DOHH2 (cell line): Measurements from ENCODE around the gene KCNH5.

Experiments
- H3F3A ChIP-seq: fragments of 200-600 bp; sonication (generic), shearing (Covaris generic); 2 replicates; pipeline ENCODE4 v1.6.0; 2016; ENCODE audit warnings: antibody characterized with exemption, mild to moderate bottlenecking; ENCODE audit not compliant: control insufficient read depth, insufficient read depth
- H3K27ac ChIP-seq: fragments of 200-600 bp; sonication (generic); 2 replicates; pipeline ENCODE4 v1.5.1; 2014; ENCODE audit warnings: low read depth, mild to moderate bottlenecking, low read length, moderate library complexity
- H3K27me3 ChIP-seq: fragments of 200-600 bp; sonication (generic); 2 replicates; pipeline ENCODE4 v1.6.1; 2014; ENCODE audit warnings: mild to moderate bottlenecking, low read length, mixed read lengths; ENCODE audit not compliant: control insufficient read depth
- H3K36me3 ChIP-seq: fragments of 200-600 bp; sonication (generic); 2 replicates; pipeline ENCODE4 v1.6.1; 2014; ENCODE audit warnings: mild to moderate bottlenecking, low read length, moderate library complexity, mixed read lengths; ENCODE audit not compliant: control insufficient read depth
- H3K4me1 ChIP-seq: fragments of 200-600 bp; sonication (generic); 2 replicates; pipeline ENCODE4 v1.6.1; 2014; ENCODE audit warnings: mild to moderate bottlenecking, low read length, mixed read lengths; ENCODE audit not compliant: control insufficient read depth
- H3K4me2 ChIP-seq: fragments of 200-600 bp; sonication (generic); 2 replicates; pipeline ENCODE4 v1.6.0; 2014; ENCODE audit warnings: mild to moderate bottlenecking, low read length, moderate library complexity
- H3K4me3 ChIP-seq: fragments of 200-600 bp; sonication (generic); 2 replicates; pipeline ENCODE4 v1.5.1; 2014; ENCODE audit warnings: mild to moderate bottlenecking, low read length, mixed read lengths
- H3K79me2 ChIP-seq: fragments of 200-600 bp; sonication (generic); 2 replicates; pipeline ENCODE4 v1.6.1; 2014; ENCODE audit warnings: mild to moderate bottlenecking, low read length, mixed read lengths; ENCODE audit not compliant: control insufficient read depth
- H3K9me2 ChIP-seq: fragments of 200-600 bp; sonication (generic); replicated peaks from 2 replicates; pipeline ENCODE4 v1.6.1; 2014; ENCODE audit warnings: mild to moderate bottlenecking, low read length, mixed read lengths; ENCODE audit not compliant: control insufficient read depth
- H3K9me3 ChIP-seq: fragments of 200-600 bp; sonication (generic); 2 replicates; pipeline ENCODE4 v1.6.1; 2014; ENCODE audit warnings: antibody characterized with exemption, low read length, mixed read lengths; ENCODE audit not compliant: control insufficient read depth, insufficient read depth
- H4K20me1 ChIP-seq: fragments of 200-600 bp; sonication (generic); 2 replicates; pipeline ENCODE4 v1.6.0; 2014; ENCODE audit warnings: low read depth, mild to moderate bottlenecking, antibody characterized with exemption, low read length, moderate library complexity; ENCODE audit not compliant: control insufficient read depth, insufficient read depth
- CTCF ChIP-seq: fragments of 200-600 bp; sonication (generic); IDR thresholded peaks from one replicate; pipeline ENCODE4 v1.5.1; 2014; ENCODE audit warnings: antibody characterized with exemption, mild to moderate bottlenecking, low read depth, low read length; ENCODE audit not compliant: poor library complexity, severe bottlenecking
- EZH2phosphoT487 ChIP-seq: fragments of 200-600 bp; sonication (generic); IDR thresholded peaks from 2 replicates; pipeline ENCODE4 v1.6.1; 2017; ENCODE audit warnings: borderline replicate concordance, mild to moderate bottlenecking, antibody characterized with exemption, low read length, moderate library complexity, mixed read lengths

KCNH5 gene

GRCh38 chr14:63032076-63032475 is 13.2 kb downstream of the KCNH5 start:
- Histone ChIP-seq H3K36me3 (no peaks in the 10 kb centered on the region), H4K20me1 (no peaks in the 10 kb centered on the region), H3K27ac (no peak overlapping the region), H3K9me3 (no peaks in the 10 kb centered on the region), H3F3A (no peaks in the 10 kb centered on the region), H3K27me3 (no peaks in the 10 kb centered on the region), H3K4me1 (no peaks in the 10 kb centered on the region), H3K9me2 (no peaks in the 10 kb centered on the region), H3K4me2 (no peak overlapping the region), H3K4me3 (no peak overlapping the region), H3K79me2 (no peaks in the 10 kb centered on the region)
- TF ChIP-seq EZH2phosphoT487: no peak
- no peak for TF ChIP-seq CTCF

GRCh38 chr14:63030113-63030512 is 15.1 kb downstream of the KCNH5 start:
- Histone ChIP-seq H3K4me3 (no peak overlapping the region), H3K4me2 (no peak overlapping the region), H3K79me2 (no peaks in the 10 kb centered on the region), H3K27me3 (no peaks in the 10 kb centered on the region), H3K9me2 (no peaks in the 10 kb centered on the region), H3K36me3 (no peaks in the 10 kb centered on the region), H3F3A (no peaks in the 10 kb centered on the region), H3K27ac (no peak overlapping the region), H3K9me3 (no peaks in the 10 kb centered on the region), H3K4me1 (no peaks in the 10 kb centered on the region), H4K20me1 (no peaks in the 10 kb centered on the region)
- TF ChIP-seq CTCF (no peak), EZH2phosphoT487 (no peak)

- Histone ChIP-seq H4K20me1 (no peaks in the 10 kb centered on the region), H3K27me3 (no peaks in the 10 kb centered on the region), H3K9me2 (no peaks in the 10 kb centered on the region), H3K36me3 (no peaks in the 10 kb centered on the region), H3K27ac (no peak overlapping the region), H3K79me2 (no peaks in the 10 kb centered on the region), H3K4me3 (no peak overlapping the region), H3F3A (no peaks in the 10 kb centered on the region), H3K9me3 (no peaks in the 10 kb centered on the region), H3K4me1 (no peaks in the 10 kb centered on the region), H3K4me2 (no peak overlapping the region)
- TF ChIP-seq EZH2phosphoT487 (no peak), CTCF (no peak)
Observed at GRCh38 chr14:63027719-63028118, 17.5 kb downstream of the KCNH5 start.

- no peaks in the 10 kb centered on the region for H3K9me2 ChIP-seq
- H3K4me1 ChIP-seq: no peaks in the 10 kb centered on the region
- no peaks in the 10 kb centered on the region for H4K20me1 ChIP-seq
- no peak overlapping the region for H3K27ac ChIP-seq
- H3K79me2 ChIP-seq: no peaks in the 10 kb centered on the region
- TF ChIP-seq EZH2phosphoT487 (no peak), CTCF (no peak)
- no peaks in the 10 kb centered on the region for H3K36me3 ChIP-seq
- H3K4me3 ChIP-seq: no peak overlapping the region
- no peaks in the 10 kb centered on the region for H3K27me3 ChIP-seq
- H3K4me2 ChIP-seq: no peak overlapping the region
- H3K9me3 ChIP-seq: no peaks in the 10 kb centered on the region
- no peaks in the 10 kb centered on the region for H3F3A ChIP-seq
Observed at GRCh38 chr14:63026491-63026890, 18.8 kb downstream of the KCNH5 start.
